Left renal pelvis (tissue), 4 donors: ENCODE measurements around the gene KRTAP10-6. TPM values are rescaled to one million over a fixed set of nuclear protein-coding genes. Genes with fewer than 3 reads are reported as not detected.
"Not testable (repeated sequence)": the region's sequence is repeated elsewhere in the genome, so short reads cannot be mapped to it uniquely, and the experiment has no call there.

ENCODE experiments used
- DNase-seq, 4 donors: peaks; one replicate each; pipeline ENCODE4 v3.0.0-alpha.2; 2013; ENCODE audit warnings: low read depth in 4 of 4, low spot score in 3 of 4
- polyA plus RNA-seq, 4 donors: library from polyadenylated mRNA; unstranded; fragments of 120-200 nt; gene quantifications; one replicate each; pipeline ENCODE4 v1.2.1, GENCODE V29; 2013; ENCODE audit not compliant: insufficient read length in 4 of 4

Gene KRTAP10-6
- polyA plus RNA-seq, 4 donors, result not detected

GRCh38 chr21:44618909-44619308, 26.6 kb upstream of the KRTAP10-6 start:
- DNase-seq, result no peak

- DNase-seq, result no peak
Observed at GRCh38 chr21:44618504-44618903, 26.2 kb upstream of the KRTAP10-6 start.

GRCh38 chr21:44617071-44617501, 24.8 kb upstream of the KRTAP10-6 start:
- DNase-seq, result no peak

GRCh38 chr21:44616591-44616926, 24.3 kb upstream of the KRTAP10-6 start:
- DNase-seq, result no peak

GRCh38 chr21:44615911-44616590, 23.7 kb upstream of the KRTAP10-6 start:
- no peak for DNase-seq

- no peak for DNase-seq
Observed at GRCh38 chr21:44615466-44615865, 23.2 kb upstream of the KRTAP10-6 start.

- no peak for DNase-seq
Observed at GRCh38 chr21:44614961-44615391, 22.7 kb upstream of the KRTAP10-6 start.

- DNase-seq, result no peak
Observed at GRCh38 chr21:44614161-44614631, 21.9 kb upstream of the KRTAP10-6 start.

- no peak for DNase-seq
Observed at GRCh38 chr21:44613386-44614155, 21.3 kb upstream of the KRTAP10-6 start.

GRCh38 chr21:44612669-44613229, 20.4 kb upstream of the KRTAP10-6 start:
- DNase-seq, result no peak

- DNase-seq, result no peak
Observed at GRCh38 chr21:44612029-44612486, 19.8 kb upstream of the KRTAP10-6 start, which contains the start of gene KRTAP10-8. Gene KRTAP10-8 (plus strand): TSS chr21:44612079. CDS start chr21:44612101, 22 bp downstream.

- no peak for DNase-seq
Observed at GRCh38 chr21:44611551-44611950, 19.2 kb upstream of the KRTAP10-6 start.

GRCh38 chr21:44610157-44610843, 18.0 kb upstream of the KRTAP10-6 start:
- not testable (repeated sequence) for DNase-seq

- no peak for DNase-seq
Observed at GRCh38 chr21:44609193-44609592, 16.9 kb upstream of the KRTAP10-6 start.

GRCh38 chr21:44606495-44606894, 14.2 kb upstream of the KRTAP10-6 start:
- DNase-seq, result no peak

- no peak for DNase-seq
Observed at GRCh38 chr21:44603911-44604310, 11.6 kb upstream of the KRTAP10-6 start.

- no peak for DNase-seq
Observed at GRCh38 chr21:44603109-44603875, 11.0 kb upstream of the KRTAP10-6 start.

GRCh38 chr21:44602463-44602850, 10.2 kb upstream of the KRTAP10-6 start:
- DNase-seq, result no peak

- no peak for DNase-seq
Observed at GRCh38 chr21:44601596-44602462, 9.5 kb upstream of the KRTAP10-6 start.
